ENCODE measurements around the gene YTHDC1.
"Not testable (repeated sequence)": the region's sequence is repeated elsewhere in the genome, so short reads cannot be mapped to it uniquely, and the experiment has no call there.

Gene YTHDC1

DNA sequence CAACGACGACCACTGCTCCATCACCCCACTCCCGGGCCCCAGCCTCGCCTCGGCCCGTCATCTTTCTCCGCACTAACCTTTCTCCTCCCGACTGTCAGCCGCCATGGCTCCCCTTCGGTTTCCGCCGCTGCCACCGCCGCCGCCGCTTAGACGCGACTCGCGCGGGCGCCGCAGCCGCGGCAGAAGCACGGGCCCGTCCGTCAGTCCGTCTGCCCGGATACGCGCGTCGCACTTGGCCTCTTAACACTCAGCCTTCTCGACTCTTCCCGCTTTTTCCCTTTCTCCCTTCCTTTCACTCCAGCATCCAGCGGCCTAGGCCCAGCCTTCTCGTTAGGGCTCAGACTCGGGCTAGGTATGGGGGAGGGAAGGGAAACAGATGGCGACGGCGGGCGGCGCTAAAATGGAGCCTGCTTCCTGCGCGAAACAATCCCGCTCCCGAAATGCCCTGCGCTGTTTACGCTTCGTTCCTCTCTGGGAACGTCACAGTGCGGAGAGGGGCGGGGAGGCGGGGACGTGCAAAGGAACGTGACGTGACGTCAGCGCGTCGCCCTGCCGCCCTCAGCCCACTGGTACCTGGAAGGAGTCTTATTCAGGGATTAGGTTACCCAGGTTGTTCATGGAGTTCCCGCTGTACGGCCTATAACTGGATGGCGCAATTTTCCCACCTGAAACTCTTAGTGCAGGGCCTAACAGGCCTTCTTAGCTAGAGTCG lies at the start of gene YTHDC1:
YTHDC1 (minus strand) TSS at position 442 of the 712 bp plus-strand sequence; CDS start at position 105, 337 bp downstream.
- peak; percentile 19 for DNase-seq

DNA sequence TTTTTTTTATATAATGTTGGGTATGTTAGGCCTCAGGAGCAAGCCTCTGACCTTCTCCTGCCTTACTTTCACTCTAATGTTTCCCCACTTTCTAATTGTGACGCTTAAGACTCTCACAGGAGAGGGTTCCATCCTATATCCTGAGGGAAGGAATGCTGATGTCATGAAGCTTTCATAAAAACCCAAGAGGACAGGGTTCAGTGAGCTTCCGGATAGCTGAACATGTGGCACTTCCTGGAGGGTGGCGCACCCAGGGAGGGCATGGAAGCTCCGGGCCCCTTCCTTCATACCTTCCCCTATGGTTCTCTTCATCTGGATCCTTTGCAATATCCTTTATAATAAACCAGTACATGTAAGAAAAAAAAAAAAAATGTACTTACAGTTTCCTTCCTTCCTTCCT lies 49.4 kb upstream of the YTHDC1 start:
- DNase-seq: no peak

DNA sequence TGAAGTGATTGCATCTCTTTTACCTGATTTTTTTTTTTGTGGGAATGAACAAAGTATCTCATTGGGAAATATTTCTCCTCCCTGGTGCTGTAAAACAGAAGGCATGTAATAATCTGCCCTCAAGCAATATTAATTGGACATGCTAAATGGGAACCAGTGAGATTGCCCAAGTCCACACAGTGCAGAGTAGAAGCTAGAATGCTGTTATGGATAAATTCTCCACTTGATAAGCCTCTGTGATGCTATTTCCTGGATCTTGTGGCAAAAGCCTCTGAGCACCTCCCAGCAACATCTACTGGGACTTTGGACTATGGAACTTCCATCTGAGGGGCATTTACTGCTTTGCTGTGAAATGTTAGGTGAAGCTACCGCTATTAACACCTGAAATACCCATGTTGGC lies 46.9 kb upstream of the YTHDC1 start:
- DNase-seq: no peak

DNA sequence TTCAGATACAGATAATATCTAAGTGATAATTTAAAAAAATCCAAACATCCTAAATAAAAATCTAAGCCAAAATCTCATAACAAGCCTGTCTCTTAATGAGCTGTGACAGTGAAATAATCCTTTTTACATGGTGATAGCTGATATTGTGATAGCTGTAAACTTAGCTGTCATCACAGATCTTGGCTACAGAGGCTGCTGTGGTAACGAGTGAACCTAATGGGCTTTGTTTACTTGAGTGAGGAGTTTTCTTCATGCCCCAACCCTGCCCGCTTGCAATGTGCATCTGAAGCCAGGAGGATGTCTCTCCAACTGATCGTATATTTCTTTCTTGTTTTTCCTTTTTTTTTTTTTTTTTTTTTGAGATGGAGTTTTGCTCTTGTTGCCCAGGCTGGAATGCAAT lies 41.5 kb upstream of the YTHDC1 start:
- DNase-seq: no peak

DNA sequence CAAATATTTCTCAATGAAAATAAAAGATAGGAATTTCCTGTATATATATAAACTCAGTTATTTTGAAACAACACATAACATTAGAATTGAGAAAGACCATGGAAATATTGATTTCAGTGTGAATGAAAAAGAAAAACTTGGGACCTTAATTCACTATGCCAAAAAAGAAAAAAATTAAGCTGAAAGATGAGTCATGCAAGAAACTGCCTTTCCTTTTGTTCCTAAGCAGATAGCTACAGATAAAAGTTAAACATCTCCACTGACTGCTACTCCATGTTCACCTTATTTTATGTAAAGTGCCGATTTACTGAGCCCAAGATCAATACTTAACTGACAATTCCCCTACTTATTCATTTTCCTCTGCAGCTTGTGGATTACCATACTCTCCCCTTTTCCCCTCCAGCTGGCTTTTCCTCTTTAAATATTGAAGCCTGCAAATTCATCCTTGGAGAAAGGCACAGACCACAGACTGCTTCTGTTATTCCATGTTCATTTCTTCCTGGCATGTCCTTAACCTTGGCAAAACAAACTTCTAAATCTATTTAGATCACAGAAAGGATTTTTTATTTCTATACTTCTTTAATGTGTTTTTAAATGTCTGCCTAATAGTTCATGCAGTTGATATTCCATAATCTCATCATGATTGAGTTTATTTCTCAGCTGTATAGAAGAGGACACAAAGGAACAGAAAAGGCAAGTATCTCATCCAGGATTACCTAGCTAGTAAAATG lies 40.5 kb upstream of the YTHDC1 start:
- DNase-seq: no peak

DNA sequence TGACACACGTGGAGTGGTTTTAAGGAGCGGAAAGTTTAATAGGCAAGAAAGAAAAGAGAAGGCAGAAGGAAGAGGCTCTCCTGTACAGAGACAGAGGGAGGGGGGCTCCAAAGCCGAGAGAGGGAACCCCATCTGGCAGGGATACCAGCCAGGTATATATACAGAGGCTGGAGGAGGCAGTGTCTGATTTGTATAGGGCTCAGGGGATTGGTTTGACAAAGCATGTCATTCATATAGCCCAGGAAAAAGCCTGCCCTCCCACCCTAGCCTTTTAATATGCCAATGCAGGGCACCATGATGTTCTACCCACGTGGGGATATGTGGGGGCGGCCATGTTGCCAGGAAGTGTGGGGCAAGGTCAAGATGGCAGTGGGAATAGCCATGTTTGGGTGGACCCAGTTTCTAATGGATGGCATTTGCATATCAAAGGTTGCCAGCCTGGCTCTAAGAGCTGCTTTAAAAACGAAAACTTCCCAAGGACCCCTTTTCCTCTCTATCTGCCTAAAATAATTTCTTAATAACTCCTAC lies 39.6 kb upstream of the YTHDC1 start:
- DNase-seq: not testable (repeated sequence)

DNA sequence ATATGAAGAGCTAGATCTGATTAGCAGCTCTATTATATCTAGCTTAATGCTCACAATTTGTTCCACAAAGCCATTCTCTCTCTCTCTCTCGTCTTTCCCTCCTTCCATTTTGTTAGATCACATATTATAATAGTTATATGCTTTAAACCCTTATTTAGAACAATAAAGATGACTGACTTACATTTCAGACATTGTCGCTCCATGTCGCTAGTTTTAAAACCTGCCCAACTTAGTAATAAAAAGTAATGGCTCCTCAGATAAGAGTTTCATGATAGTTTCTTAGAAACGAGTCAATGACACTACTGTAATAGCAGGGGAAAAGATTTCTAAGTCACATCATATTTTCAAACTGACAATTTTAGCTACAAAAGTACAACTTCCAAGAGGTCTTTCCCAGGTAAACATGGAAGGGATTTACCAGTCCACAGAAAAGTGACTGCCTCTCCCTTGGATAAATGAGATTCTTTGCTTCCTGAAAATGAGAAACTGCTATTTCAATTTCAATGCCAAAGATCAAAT lies 38.5 kb upstream of the YTHDC1 start:
- no peak for DNase-seq

DNA sequence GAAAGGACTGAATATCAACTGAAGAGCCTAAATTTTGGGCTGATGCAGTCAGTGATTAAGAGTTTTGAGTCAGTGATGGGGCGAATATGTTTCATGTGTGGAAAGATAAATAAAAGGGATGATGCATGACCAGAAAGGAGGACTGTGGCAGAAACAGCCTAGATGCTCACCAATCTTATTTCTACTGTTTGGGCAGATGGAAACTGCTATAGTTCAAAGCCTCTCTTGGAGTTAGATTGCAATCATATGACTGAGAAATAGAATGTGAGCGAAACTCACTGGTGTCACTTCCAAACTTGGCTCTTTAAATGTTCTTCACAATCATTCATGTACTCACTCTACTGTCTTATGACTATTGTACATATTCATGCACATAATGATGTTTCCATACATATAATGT lies 35.4 kb upstream of the YTHDC1 start:
- no peak for DNase-seq

DNA sequence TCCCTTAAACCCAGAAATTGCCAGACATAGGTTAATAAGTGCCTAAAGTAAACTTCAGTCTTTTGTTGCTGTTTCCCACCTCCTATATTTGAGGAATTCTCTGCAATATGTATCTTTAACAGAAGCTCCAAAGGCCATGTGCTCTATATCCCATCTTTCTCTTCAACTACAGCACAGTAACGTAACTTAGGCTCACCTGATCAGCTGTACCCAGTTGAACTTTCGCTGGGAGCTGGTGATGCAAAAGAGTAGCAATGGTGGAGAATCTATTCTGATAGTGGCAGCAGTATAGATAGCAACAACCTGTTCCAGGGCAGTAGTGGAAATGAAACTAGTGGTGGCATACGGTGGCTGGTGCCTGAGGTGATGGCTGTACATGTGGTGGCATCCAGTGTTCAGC lies 33.2 kb upstream of the YTHDC1 start:
- no peak for DNase-seq

DNA sequence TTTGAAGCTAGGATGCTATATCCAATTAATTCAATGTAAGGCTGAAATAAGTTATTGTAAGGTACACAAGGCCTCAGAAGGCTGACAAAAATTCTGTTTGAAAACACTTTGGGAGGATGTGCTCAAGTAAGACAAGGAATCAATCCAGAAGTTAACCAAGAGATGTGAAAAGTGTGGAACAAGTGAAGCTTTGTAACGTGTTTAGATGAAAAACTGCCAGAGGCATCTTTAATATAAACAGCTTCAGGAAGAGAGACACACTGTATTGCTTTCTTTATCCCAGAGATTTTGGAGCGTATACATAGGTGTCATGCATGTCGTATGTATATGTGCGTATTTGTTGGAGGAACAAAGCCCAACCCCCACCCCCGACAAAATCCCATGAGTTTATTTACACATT lies 28.3 kb upstream of the YTHDC1 start:
- no peak for DNase-seq

DNA sequence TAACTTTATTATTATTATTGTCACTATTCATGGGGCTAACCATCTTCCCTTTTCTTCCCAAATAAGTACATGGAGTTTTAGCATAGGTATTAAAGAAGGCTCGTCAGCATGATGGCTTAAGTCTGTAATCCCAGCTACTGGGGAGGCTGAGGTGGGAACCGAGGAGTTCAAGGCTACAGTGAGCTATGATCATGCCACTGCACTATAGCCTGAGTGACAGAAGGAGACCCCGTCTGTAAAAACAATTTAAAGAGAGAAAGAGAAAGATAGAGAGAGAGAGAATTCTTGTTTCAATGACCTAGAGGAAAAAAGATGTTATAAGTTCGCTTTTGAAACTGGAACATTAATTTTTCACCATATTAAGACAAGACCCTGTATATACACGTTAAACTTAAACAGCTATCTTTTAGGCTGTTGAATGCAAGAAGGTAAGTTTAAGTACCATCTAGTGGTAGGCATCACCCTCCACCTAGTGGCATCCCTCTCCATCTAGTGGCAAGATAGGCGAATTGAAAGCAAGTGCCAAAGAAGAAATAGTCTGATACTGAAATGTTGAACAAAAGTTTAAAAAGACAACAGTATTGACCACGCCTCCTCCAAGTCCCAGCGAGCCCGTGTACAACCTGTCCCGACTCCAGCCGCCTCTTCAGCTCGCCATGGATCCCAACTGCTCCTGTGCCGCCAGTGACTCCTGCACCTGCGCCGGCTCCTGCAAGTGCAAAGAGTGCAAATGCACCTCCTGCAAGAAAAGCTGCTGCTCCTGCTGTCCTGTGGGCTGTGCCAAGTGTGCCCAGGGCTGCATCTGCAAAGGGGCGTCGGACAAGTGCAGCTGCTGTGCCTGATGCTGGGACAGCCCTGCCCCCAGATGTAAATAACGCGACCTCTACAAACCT lies 26.0 kb upstream of the YTHDC1 start:
- no peak for DNase-seq

DNA sequence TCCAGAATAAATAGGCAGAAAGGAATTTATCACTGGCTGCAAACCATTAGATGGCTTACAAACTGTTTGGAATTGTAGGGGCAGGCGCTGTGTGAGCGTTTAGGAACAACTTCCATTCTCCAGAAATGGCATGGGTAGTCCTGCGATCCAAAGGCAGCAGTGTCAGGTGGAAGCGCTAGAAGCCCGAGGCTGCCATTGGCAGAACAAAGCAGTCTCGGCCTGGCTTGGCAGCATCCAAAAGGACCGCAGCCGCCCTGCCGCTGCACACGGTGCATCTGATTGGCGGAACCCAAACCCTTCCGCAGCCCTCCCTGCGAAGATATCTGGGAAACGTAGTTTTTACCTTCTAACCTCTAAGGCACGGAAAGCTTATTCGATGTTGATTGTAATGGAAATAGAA lies 23.6 kb upstream of the YTHDC1 start:
- DNase-seq: no peak

DNA sequence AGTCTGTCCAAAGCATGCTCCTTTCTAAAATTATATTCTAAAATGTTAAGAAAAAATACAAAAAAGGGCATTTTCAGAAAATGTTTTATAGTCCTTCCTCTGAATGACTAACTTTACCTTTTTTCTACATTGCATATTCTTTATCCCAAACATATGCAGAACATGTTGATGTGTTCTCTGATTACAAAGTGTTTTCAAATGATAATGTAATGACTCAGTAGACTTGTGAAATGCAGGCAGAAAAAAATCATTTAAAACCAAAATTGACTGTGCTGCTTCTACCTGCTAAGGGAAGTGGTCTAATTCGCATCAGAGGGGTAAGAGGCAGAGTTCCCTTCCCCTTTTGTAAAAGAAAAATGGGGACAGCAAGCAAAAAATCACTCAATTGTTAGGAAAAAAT lies 22.7 kb upstream of the YTHDC1 start:
- DNase-seq: no peak

DNA sequence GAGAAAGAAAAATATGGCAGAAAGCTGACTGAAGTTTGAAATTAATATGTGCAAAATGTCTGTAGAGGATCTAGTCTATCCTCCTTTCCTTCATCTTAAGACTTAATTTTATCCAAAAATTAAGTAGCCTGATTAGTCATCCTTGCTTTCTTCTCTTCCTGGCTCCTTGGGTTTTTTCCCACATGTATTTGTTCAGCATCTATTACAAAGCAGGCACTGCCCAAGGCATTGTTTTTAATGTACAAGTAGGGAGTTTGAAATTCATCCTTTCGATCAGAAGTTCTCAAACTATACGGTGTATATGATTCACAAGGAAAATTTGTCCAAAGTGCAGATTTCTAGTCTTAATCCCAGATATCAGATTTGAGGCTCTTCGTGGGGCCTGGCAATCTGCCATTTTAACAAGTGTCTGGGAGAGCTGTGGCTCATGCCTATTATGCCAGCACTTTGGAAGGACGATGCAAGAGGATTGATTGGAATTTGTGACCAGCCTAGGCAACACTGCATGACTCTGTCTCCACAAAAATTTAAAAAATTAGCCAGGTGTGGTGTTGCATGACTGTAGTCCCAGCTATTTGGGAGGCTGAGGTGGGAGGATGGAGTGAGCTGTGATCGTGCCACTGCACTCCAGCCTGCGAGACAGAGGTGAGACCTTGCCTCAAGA lies 19.4 kb upstream of the YTHDC1 start:
- DNase-seq: no peak

DNA sequence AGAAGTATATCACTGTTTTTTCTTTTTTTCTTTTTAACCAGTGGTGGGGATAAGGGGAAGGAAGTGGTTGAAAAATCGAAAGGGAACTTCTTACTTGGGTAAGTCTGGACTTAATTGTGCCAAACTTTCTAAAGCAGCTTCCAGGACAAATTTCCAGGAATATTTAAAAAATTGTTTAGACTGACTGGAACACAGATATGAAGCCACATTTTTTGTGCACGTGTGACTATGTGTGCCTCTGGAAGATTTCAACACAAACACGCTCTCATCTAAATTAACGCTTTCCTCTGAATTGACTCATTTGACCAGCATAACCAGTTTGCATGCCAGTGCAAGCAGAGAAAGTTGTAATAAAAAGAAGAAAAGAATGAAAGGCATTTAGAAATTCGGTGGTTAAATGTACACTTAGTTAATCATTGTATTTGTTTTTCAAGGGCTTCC lies 18.8 kb upstream of the YTHDC1 start:
- DNase-seq: no peak

DNA sequence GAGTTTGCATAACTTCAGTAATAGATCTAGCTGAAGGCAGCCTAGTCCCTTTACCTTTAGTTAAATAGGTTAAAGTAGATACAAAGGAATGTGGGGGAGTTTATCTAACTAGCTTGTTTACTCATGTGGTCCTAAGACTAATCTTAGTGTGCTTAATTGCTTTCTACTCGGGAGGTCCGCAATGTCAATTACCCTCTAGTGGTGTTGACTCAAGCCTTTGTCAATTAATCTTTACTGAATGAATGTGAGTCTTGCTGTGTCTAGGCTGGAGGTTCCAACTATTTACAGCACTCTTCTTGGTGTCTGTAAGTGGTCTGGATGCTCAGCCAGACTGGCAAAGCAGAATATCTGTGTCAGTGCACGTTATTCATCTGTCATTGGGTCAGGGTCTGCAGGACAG lies 17.9 kb upstream of the YTHDC1 start:
- DNase-seq: no peak

DNA sequence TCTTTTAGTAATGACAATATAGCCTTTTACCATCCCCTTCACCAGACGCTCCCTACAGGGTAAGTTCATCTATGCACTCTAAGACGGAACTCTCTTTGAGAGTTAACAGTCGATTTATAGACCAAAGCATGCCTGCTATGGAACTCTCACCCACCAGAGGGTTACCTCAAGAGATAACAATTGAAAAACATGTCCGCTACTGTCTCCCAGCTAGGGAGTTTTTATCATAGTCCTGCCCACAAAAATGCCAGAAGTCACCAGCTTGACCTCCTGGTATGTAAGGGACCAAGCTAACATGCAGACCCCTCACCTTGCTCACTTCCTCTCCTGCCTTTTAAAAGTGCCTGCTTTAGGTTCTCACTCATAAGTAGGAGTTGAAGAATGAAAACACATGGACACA lies 16.7 kb upstream of the YTHDC1 start:
- DNase-seq: no peak

DNA sequence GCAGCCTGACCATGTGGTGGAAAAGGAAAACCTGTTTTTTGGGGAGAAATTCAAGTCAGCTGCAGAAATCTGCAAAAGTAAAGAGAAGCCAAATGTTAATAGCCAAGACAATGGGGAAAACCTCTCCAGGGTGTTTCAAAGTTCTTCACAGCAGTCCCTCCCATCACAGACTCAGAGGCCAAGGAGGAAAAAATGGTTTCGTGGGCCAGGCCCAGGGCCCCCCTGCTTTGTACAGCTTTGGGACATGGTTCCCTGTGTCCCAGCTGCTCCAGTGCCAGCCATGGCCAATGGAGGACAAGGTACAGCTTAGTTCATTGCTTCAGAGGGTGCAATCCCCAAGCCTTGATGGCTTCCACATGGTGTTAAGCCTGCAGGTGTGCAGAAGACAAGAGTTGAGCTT lies 15.2 kb upstream of the YTHDC1 start:
- no peak for DNase-seq

DNA sequence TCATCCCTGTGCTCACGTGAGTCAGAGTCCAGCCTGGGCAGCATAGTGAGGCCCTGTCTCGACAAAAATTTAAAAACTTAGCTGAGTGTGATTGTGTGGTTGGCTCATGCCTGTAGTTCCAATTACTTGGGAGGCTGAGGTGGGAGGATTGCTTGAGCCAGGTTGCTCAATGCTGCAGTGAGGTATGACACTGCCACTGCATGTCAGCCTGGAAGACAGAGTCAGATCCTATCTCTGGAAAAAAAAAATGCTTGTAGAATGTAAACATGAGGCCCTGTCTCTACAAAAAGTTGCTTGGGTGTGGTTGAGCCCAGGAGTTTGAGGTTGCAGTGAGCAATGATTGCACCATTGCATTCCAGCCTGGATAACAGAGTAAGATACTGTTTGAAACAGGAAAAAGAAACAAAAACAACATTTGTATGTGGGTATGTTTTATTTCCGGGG lies 11.3 kb upstream of the YTHDC1 start:
- no peak for DNase-seq

DNA sequence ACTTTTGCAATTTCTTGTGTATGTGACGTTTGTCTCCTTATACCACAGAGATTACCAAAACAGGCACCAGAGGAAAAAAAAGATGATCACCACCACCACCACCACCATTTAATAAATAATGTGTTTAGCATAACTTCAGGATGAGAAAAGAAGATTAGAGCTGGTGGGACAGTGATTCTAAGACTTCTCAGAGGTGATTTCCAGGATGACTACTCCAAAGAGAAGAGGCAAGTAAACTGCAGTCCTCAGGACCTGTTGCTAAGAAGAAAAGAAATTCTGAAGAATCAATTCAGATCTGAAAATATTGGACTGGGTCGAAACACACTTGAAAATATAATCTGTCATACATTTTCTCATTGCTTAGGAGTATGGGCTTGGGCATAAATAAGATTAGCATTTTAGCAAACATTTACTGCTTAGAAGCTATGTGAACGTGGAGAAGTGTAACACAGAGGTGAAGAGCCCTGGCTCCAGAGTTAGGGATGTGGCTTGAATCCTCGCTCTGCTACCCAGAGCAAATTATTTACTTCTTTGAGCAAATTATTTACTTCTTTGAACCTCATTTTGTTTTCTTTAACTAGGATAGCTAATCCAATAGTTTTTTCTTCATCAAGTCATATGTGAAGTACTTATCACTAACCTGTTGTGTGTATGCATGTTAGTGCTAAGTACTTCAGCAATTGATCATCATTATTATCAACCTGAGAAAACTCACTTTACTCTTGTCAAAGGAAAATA lies 10.5 kb upstream of the YTHDC1 start:
- no peak for DNase-seq

DNA sequence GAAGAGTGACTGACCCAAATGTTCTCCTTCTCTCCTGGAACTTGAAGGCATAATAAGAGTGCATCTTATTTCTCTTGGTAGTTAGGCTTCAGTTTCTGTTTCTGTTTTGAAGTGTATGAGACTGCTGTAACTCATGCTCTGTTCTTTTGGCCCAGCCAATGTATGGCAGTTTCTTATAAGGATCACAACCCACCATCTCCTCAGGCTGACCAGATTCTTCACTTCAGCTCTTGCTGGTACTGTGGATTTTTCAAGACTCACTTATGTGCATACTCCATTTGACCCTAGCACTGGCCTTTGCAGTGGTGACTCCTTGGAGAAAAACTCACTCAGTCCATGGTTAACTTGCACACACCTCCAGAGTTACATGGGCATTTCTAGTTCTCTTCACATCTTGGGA lies 9.6 kb upstream of the YTHDC1 start:
- DNase-seq: no peak

DNA sequence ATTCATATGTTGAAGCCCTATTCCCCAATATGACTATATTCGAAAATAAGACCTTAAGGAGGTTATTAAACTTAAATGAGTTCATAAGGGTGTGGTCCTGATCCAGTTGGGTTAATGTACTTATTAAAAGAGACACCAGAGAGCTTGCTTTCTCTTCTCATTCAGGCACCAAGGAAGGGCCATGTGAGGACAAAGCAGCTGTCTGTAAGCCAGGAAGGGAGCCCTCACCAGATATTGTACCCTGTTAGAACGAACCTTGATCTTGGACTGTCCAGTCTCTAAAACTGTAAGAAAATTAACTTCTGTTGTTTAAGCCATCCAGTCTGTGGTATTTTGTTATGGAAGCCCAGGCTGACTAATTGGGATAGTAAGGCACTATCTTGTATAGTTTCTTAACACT lies 9.1 kb upstream of the YTHDC1 start:
- no peak for DNase-seq

All from SIG-M5 (cell line).